RWPE2 (cell line): ENCODE measurements around the gene STARD8.

Experiments used
- ATAC-seq: fragments of 200-7000 bp; cut with Tn5 transposase; 3 replicates; pipeline ENCODE4 v1.9.1; 2021; ENCODE audit warnings: low read depth
- DNase-seq: peaks from one replicate; pipeline ENCODE4 v3.0.0-alpha.2; 2020; ENCODE audit warnings: low spot score
- H3K27ac ChIP-seq: fragments of 450-650 bp; 2 replicates; pipeline ENCODE4 v1.5.1; 2017; ENCODE audit warnings: mild to moderate bottlenecking; ENCODE audit not compliant: poor library complexity, severe bottlenecking
- H3K27me3 ChIP-seq: fragments of 250-450 bp; sonication (Bioruptor Pico); 2 replicates; pipeline ENCODE4 v1.5.1; 2021; ENCODE audit warnings: mild to moderate bottlenecking, moderate library complexity; ENCODE audit not compliant: insufficient read depth, poor library complexity, severe bottlenecking
- H3K36me3 ChIP-seq: fragments of 250-450 bp; sonication (Bioruptor Pico); 2 replicates; pipeline ENCODE4 v1.5.1; 2020; ENCODE audit warnings: low read depth, mild to moderate bottlenecking, moderate library complexity
- H3K4me1 ChIP-seq: fragments of 250-450 bp; sonication (Bioruptor Pico); 2 replicates; pipeline ENCODE4 v1.5.1; 2021; ENCODE audit warnings: mild to moderate bottlenecking, moderate library complexity; ENCODE audit not compliant: insufficient read depth, poor library complexity, severe bottlenecking
- H3K4me3 ChIP-seq: fragments of 250-450 bp; sonication (Bioruptor Pico); 2 replicates; pipeline ENCODE4 v1.5.1; 2021; ENCODE audit warnings: mild to moderate bottlenecking, moderate library complexity; ENCODE audit not compliant: severe bottlenecking
- H3K9me3 ChIP-seq: fragments of 250-450 bp; sonication (Bioruptor Pico); 2 replicates; pipeline ENCODE4 v1.5.1; 2021; ENCODE audit warnings: mild to moderate bottlenecking, moderate library complexity; ENCODE audit not compliant: severe bottlenecking
- TF ChIP-seq, protein P1 (sequence below): fragments of 450-650 bp; IDR thresholded peaks from one replicate; pipeline ENCODE4 v1.5.1; 2017; ENCODE audit warnings: mild to moderate bottlenecking, moderate library complexity; ENCODE audit not compliant: poor library complexity, severe bottlenecking

Gene STARD8

GRCh38 chrX:68690936-68691501, 43.6 kb downstream of the STARD8 start:
- Histone ChIP-seq H3K4me3 (no peak overlapping the region), H3K9me3 (no peaks in the 10 kb centered on the region), H3K27me3 (no peaks in the 10 kb centered on the region), H3K27ac (no peak overlapping the region), H3K36me3 (no peaks in the 10 kb centered on the region), H3K4me1 (no peaks in the 10 kb centered on the region)
- ATAC-seq (no peak), DNase-seq (no peak)
- TF ChIP-seq, protein P1, sequence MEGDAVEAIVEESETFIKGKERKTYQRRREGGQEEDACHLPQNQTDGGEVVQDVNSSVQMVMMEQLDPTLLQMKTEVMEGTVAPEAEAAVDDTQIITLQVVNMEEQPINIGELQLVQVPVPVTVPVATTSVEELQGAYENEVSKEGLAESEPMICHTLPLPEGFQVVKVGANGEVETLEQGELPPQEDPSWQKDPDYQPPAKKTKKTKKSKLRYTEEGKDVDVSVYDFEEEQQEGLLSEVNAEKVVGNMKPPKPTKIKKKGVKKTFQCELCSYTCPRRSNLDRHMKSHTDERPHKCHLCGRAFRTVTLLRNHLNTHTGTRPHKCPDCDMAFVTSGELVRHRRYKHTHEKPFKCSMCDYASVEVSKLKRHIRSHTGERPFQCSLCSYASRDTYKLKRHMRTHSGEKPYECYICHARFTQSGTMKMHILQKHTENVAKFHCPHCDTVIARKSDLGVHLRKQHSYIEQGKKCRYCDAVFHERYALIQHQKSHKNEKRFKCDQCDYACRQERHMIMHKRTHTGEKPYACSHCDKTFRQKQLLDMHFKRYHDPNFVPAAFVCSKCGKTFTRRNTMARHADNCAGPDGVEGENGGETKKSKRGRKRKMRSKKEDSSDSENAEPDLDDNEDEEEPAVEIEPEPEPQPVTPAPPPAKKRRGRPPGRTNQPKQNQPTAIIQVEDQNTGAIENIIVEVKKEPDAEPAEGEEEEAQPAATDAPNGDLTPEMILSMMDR, result no peak

- Histone ChIP-seq H3K36me3 (no peaks in the 10 kb centered on the region), H3K9me3 (no peaks in the 10 kb centered on the region), H3K4me1 (no peaks in the 10 kb centered on the region), H3K27ac (no peak overlapping the region), H3K27me3 (no peaks in the 10 kb centered on the region), H3K4me3 (no peak overlapping the region)
- no peak for DNase-seq
- TF ChIP-seq, protein P1, result no peak
- ATAC-seq, result no peak
Observed at GRCh38 chrX:68691921-68692320, 44.5 kb downstream of the STARD8 start.

DNA sequence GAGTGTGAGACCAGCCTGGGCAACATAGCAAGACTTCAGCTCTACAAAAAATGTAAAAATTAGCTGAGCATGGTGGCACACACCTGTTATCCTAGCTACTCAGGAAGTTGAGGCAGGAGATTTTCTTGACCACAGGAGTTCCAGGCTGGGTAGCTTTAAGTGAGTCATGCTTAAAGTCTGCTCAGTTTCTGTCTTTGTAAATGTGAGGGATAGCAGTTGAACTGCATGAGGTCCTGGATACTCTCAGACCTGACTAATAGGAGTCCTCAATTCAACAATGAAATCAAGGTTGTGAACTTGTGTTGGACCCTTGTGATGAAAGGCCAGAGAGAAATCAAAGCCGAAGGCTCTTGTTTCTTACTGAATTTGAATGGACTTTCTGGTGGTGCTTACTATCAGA, 45.2 kb downstream of the STARD8 start:
- Histone ChIP-seq H3K9me3 (no peaks in the 10 kb centered on the region), H3K36me3 (no peaks in the 10 kb centered on the region), H3K27me3 (no peaks in the 10 kb centered on the region), H3K4me1 (no peaks in the 10 kb centered on the region), H3K27ac (no peak overlapping the region), H3K4me3 (no peak overlapping the region)
- no peak for ATAC-seq
- DNase-seq, result no peak
- TF ChIP-seq, protein P1, result no peak

- Histone ChIP-seq H3K9me3 (no peaks in the 10 kb centered on the region), H3K27ac (no peak overlapping the region), H3K36me3 (no peaks in the 10 kb centered on the region), H3K4me3 (peak overlapping the region; percentile 26), H3K4me1 (no peaks in the 10 kb centered on the region), H3K27me3 (no peaks in the 10 kb centered on the region)
- DNase-seq, result no peak
- TF ChIP-seq, protein P1, result no peak
- ATAC-seq, result peak; percentile 64
Observed at GRCh38 chrX:68693481-68694434, 46.3 kb downstream of the STARD8 start.
